GM19043 (cell line): Measurements from ENCODE around the gene HMHB1.
A peak's percentile ranks its signal among the peaks of the same experiment; 100 is the strongest.
"Not testable (repeated sequence)": the region's sequence is repeated elsewhere in the genome, so short reads cannot be mapped to it uniquely, and the experiment has no call there.

Experiments
- ATAC-seq: cut with Tn5 transposase; IDR thresholded peaks from one replicate; pipeline ENCODE4 v1.9.1; 2021; ENCODE audit warnings: low read depth; ENCODE audit not compliant: unreplicated experiment

HMHB1 gene

GRCh38 chr5:143800715-143801114 is 11.2 kb upstream of the HMHB1 start:
- no peak for ATAC-seq

- peak; percentile 46 for ATAC-seq
Measured at GRCh38 chr5:143801252-143801939, 10.6 kb upstream of the HMHB1 start.

- ATAC-seq = no peak
Measured at GRCh38 chr5:143805861-143806260, 6.1 kb upstream of the HMHB1 start.

GRCh38 chr5:143806579-143806978 is 5.4 kb upstream of the HMHB1 start:
- ATAC-seq = no peak

GRCh38 chr5:143807401-143807800 is 4.6 kb upstream of the HMHB1 start:
- ATAC-seq = no peak

GRCh38 chr5:143816370-143816769 is 4.4 kb downstream of the HMHB1 start:
- not testable (repeated sequence) for ATAC-seq

GRCh38 chr5:143819716-143820115 is 7.8 kb downstream of the HMHB1 start:
- ATAC-seq = no peak

- no peak for ATAC-seq
Measured at GRCh38 chr5:143820451-143820850, 8.5 kb downstream of the HMHB1 start.

GRCh38 chr5:143824851-143825720 is 13.1 kb downstream of the HMHB1 start:
- ATAC-seq = peak; percentile 60

- ATAC-seq = peak; percentile 87
Measured at GRCh38 chr5:143826951-143827444, 15.0 kb downstream of the HMHB1 start.

GRCh38 chr5:143828710-143829109 is 16.7 kb downstream of the HMHB1 start:
- no peak for ATAC-seq

- ATAC-seq = no peak
Measured at GRCh38 chr5:143833177-143833576, 21.2 kb downstream of the HMHB1 start.

GRCh38 chr5:143835251-143835650 is 23.3 kb downstream of the HMHB1 start:
- ATAC-seq = no peak

- no peak for ATAC-seq
Measured at GRCh38 chr5:143836161-143836725, 24.3 kb downstream of the HMHB1 start.

GRCh38 chr5:143837306-143837848 is 25.4 kb downstream of the HMHB1 start:
- no peak for ATAC-seq

GRCh38 chr5:143841446-143841845 is 29.5 kb downstream of the HMHB1 start:
- ATAC-seq = no peak

GRCh38 chr5:143842920-143843319 is 31.0 kb downstream of the HMHB1 start:
- no peak for ATAC-seq

- no peak for ATAC-seq
Measured at GRCh38 chr5:143843461-143843860, 31.5 kb downstream of the HMHB1 start.

- ATAC-seq = peak; percentile 59
Measured at GRCh38 chr5:143850050-143850683, 38.2 kb downstream of the HMHB1 start.

GRCh38 chr5:143851383-143851782 is 39.4 kb downstream of the HMHB1 start:
- ATAC-seq = no peak

- ATAC-seq = no peak
Measured at GRCh38 chr5:143860211-143860610, 48.2 kb downstream of the HMHB1 start.
